ENCODE measurements around the gene RPL29. TPM values are rescaled to one million over a fixed set of nuclear protein-coding genes. Genes with fewer than 3 reads are reported as not detected.

Gene RPL29
- total and polyA plus RNA-seq, 2 of the 13 experiments (the other 11 are each of a cell fraction or from before 2014, with no cell fraction given) = 1,348 to 2,263 TPM

GRCh38 chr3:52001443-52001974 lies 5.8 kb upstream of the RPL29 start (continued):
- TF ChIP-seq ZNF281 (CRISPR knock-in tag; IDR thresholded peaks at IDR 0.05; ENCODE audit: borderline replicate concordance) (no peak), POGK (CRISPR knock-in tag; conservative IDR thresholded peaks at IDR 0.05) (no peak), NR2F1 (CRISPR knock-in tag; IDR thresholded peaks at IDR 0.05) (no peak), NFKBIZ (CRISPR knock-in tag; IDR thresholded peaks at IDR 0.05) (0 out of 2 replicates have a peak, but pooled peaks have one; percentile 38), ZBTB42 (CRISPR knock-in tag; IDR thresholded peaks at IDR 0.05) (no peak), SMAD9 (CRISPR knock-in tag; IDR thresholded peaks at IDR 0.05) (no peak), TFDP1 (CRISPR knock-in tag; IDR thresholded peaks at IDR 0.05; ENCODE audit: borderline replicate concordance) (peak; percentile 45; the same call in 1 of the 2 replicates), TAF15 (IDR thresholded peaks at IDR 0.05; ENCODE audit: low read depth, low read length, poor library complexity, severe bottlenecking) (no peak), ZNF83 (CRISPR knock-in tag; IDR thresholded peaks at IDR 0.05; ENCODE audit: borderline replicate concordance) (no peak), ZNF572 (CRISPR knock-in tag; IDR thresholded peaks at IDR 0.05) (no peak), FOXJ3 (CRISPR knock-in tag; IDR thresholded peaks at IDR 0.05; ENCODE audit: borderline replicate concordance) (no peak), ATF7-NPFF (CRISPR knock-in tag; IDR thresholded peaks at IDR 0.05; ENCODE audit: low read depth) (no peak), ZBTB4 (CRISPR knock-in tag; IDR thresholded peaks at IDR 0.05; ENCODE audit: borderline replicate concordance) (no peak), ZNF749 (CRISPR knock-in tag; IDR thresholded peaks at IDR 0.05; ENCODE audit: borderline replicate concordance) (no peak), IKZF4 (CRISPR knock-in tag; IDR thresholded peaks at IDR 0.05; ENCODE audit: borderline replicate concordance, low read depth, not compliant biosample characterization) (no peak), FOXP1 (IDR thresholded peaks at IDR 0.05) (no peak), FOXP1 (CRISPR knock-in tag; IDR thresholded peaks at IDR 0.05) (no peak)
- TF ChIP-seq, protein P1, sequence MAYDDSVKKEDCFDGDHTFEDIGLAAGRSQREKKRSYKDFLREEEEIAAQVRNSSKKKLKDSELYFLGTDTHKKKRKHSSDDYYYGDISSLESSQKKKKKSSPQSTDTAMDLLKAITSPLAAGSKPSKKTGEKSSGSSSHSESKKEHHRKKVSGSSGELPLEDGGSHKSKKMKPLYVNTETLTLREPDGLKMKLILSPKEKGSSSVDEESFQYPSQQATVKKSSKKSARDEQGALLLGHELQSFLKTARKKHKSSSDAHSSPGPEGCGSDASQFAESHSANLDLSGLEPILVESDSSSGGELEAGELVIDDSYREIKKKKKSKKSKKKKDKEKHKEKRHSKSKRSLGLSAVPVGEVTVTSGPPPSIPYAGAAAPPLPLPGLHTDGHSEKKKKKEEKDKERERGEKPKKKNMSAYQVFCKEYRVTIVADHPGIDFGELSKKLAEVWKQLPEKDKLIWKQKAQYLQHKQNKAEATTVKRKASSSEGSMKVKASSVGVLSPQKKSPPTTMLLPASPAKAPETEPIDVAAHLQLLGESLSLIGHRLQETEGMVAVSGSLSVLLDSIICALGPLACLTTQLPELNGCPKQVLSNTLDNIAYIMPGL (CRISPR knock-in tag; IDR thresholded peaks at IDR 0.05; ENCODE audit: borderline replicate concordance in 1 of 2, low read depth in 1 of 2) = peak; percentile 91

Measured in HepG2 (cell line).